GM21717 (cell line): ENCODE data around the gene DSTN.
"Not testable (repeated sequence)": the region's sequence is repeated elsewhere in the genome, so short reads cannot be mapped to it uniquely, and the experiment has no call there.

Experiments
- ATAC-seq: cut with Tn5 transposase; IDR thresholded peaks from one replicate; pipeline ENCODE4 v1.9.1; 2021; ENCODE audit warnings: mild to moderate bottlenecking, moderate library complexity; ENCODE audit not compliant: unreplicated experiment

Gene DSTN

GRCh38 chr20:17648791-17649730, 79.2 kb downstream of the DSTN start:
- ATAC-seq = no peak

- ATAC-seq = no peak
These were observed 80.6 kb downstream of the DSTN start for GRCh38 chr20:17650301-17651128.

- ATAC-seq = no peak
These were observed 81.4 kb downstream of the DSTN start for GRCh38 chr20:17651129-17651759.

GRCh38 chr20:17651760-17652388, 82.0 kb downstream of the DSTN start:
- no peak for ATAC-seq

- ATAC-seq = no peak
These were observed 82.5 kb downstream of the DSTN start for GRCh38 chr20:17652411-17652810.

- ATAC-seq = no peak
These were observed 84.2 kb downstream of the DSTN start for GRCh38 chr20:17653835-17654648.

- ATAC-seq = no peak
These were observed 84.9 kb downstream of the DSTN start for GRCh38 chr20:17654649-17655285.

- ATAC-seq = no peak
These were observed 85.4 kb downstream of the DSTN start for GRCh38 chr20:17655286-17655651.

GRCh38 chr20:17655865-17656479, 86.1 kb downstream of the DSTN start:
- no peak for ATAC-seq

- no peak for ATAC-seq
These were observed 87.4 kb downstream of the DSTN start for GRCh38 chr20:17657079-17657825.

- no peak for ATAC-seq
These were observed 88.2 kb downstream of the DSTN start for GRCh38 chr20:17657898-17658647.

GRCh38 chr20:17658648-17658993, 88.7 kb downstream of the DSTN start:
- ATAC-seq = no peak

GRCh38 chr20:17659344-17659743, 89.5 kb downstream of the DSTN start:
- ATAC-seq = not testable (repeated sequence)
